ENCODE measurements around the gene SARS1. TPM values are rescaled to one million over a fixed set of nuclear protein-coding genes. Genes with fewer than 3 reads are reported as not detected.

Gene SARS1
- total RNA-seq, 3 donors from 2014 or later (not counting 1 experiment from before 2014, with no cell fraction given): 95.6 to 122 (median 106) TPM

GRCh38 chr1:109255678-109256077 lies 42.0 kb downstream of the SARS1 start:
- Histone ChIP-seq H3K36me3 (ENCODE audit: control insufficient read depth, insufficient read depth, low read length) (no peaks in the 10 kb centered on the region), H3K4me1 (ENCODE audit: control insufficient read depth, insufficient read depth, low read length) (peaks cover 12% of the 10 kb centered on the region), H3K27me3 (ENCODE audit: control insufficient read depth, insufficient read depth, low read length) (no peaks in the 10 kb centered on the region), H3K27ac (ENCODE audit: low read length) (no peak overlapping the region), H3K4me3 (ENCODE audit: low read length) (no peak overlapping the region), H3K9me3 (ENCODE audit: control insufficient read depth, insufficient read depth, low read length) (no peaks in the 10 kb centered on the region)
- TF ChIP-seq CTCF (IDR thresholded peaks at IDR 0.05): no peak
- H3K27me3 Mint-ChIP-seq (ENCODE audit: low read depth in 2 of 2): no peaks in the 10 kb centered on the region
- H3K36me3 Mint-ChIP-seq: no peaks in the 10 kb centered on the region
- H3K27ac Mint-ChIP-seq: no peak overlapping the region
- H3K9me3 Mint-ChIP-seq: no peaks in the 10 kb centered on the region
- 91% methylated on average over 5 of the region's 5 CpGs for WGBS (ENCODE audit: insufficient coverage)
- ATAC-seq (no peak), DNase-seq (no peak)
- H3K4me1 Mint-ChIP-seq: peaks cover 0 to 42% of the 10 kb centered on the region in 2 donors
- no peak overlapping the region for H3K4me3 Mint-ChIP-seq
- intact Hi-C loops (cut with micrococcal nuclease): no loop called here

DNA sequence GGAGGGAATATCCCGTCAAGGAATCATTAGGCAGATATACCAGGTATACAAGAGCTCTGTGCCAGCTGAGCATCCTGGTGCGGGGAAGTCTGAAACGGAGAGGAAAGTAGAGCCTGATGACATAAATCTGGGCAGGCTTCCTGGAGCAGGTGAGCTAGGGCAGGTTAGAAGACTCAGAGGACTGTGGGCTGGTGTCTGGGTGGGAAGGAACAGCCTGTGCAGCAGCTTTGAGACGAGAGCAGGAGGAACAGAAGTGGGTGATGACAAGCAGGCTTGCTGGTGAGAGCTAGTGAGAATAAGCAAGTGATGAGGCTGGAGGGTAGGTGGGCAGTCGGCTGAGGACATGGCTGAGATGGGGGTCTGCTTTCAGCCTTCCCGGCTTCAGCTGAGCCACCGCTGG lies 42.4 kb downstream of the SARS1 start:
- WGBS (ENCODE audit: insufficient coverage): 80% methylated on average over 7 of the region's 7 CpGs

DNA sequence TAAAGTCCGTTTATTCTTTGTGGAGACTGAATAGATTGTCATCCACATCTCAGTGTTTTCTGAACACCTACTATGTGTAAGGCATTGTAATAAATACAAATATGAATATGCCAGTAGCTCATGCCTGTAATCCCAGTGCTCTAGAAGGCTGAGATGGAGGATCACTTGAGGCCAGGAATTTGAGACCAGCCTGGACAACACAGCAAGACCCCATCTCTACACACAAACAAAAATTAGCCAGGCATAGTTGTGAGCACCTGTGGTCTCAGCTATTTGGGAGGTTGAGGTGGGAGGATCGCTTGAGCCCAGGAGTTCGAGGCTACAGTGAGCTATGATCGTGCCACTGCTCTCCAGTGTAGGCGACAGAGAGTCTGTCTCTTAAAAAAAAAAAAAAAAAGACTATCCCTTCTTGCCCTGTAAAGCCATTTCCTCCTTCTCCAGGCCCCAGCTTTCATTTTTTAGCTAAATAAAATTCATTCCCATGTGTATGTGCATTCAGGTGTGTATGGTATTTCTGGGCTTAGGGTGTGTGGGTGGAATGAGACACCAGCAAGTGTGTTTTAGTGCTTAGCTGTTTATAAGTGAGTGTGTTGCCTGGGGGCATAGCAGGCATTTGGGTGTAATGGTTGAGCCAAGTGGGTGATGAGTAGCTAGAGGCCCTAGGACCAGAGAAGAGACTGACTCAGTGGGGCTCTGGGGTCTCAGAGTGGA lies 43.4 kb downstream of the SARS1 start:
- no peaks in the 10 kb centered on the region for H3K27me3 ChIP-seq (ENCODE audit: control insufficient read depth, insufficient read depth, low read length)
- no peaks in the 10 kb centered on the region for H3K27me3 Mint-ChIP-seq (ENCODE audit: low read depth in 2 of 2)
- 82% methylated on average over 3 of the region's 5 CpGs for WGBS (ENCODE audit: insufficient coverage)
- H3K27ac ChIP-seq (ENCODE audit: low read length): no peak overlapping the region
- H3K9me3 ChIP-seq (ENCODE audit: control insufficient read depth, insufficient read depth, low read length): no peaks in the 10 kb centered on the region
- H3K4me1 Mint-ChIP-seq: peaks cover 0 to 38% of the 10 kb centered on the region in 2 donors
- no peaks in the 10 kb centered on the region for H3K9me3 Mint-ChIP-seq
- no peak overlapping the region for H3K4me3 Mint-ChIP-seq
- H3K36me3 ChIP-seq (ENCODE audit: control insufficient read depth, insufficient read depth, low read length): no peaks in the 10 kb centered on the region
- TF ChIP-seq CTCF (IDR thresholded peaks at IDR 0.05): no peak
- no peaks in the 10 kb centered on the region for H3K36me3 Mint-ChIP-seq
- intact Hi-C loops (cut with micrococcal nuclease): no loop called here
- no peak overlapping the region for H3K4me3 ChIP-seq (ENCODE audit: low read length)
- H3K27ac Mint-ChIP-seq: no peak overlapping the region
- DNase-seq (no peak), ATAC-seq (no peak)
- H3K4me1 ChIP-seq (ENCODE audit: control insufficient read depth, insufficient read depth, low read length): peaks cover 12% of the 10 kb centered on the region

More for the DNA sequence above, 42.4 kb downstream of the SARS1 start:
- ATAC-seq (no peak), DNase-seq (no peak)
- Histone ChIP-seq H3K36me3 (ENCODE audit: control insufficient read depth, insufficient read depth, low read length) (no peaks in the 10 kb centered on the region), H3K27me3 (ENCODE audit: control insufficient read depth, insufficient read depth, low read length) (no peaks in the 10 kb centered on the region), H3K9me3 (ENCODE audit: control insufficient read depth, insufficient read depth, low read length) (no peaks in the 10 kb centered on the region), H3K4me1 (ENCODE audit: control insufficient read depth, insufficient read depth, low read length) (peaks cover 12% of the 10 kb centered on the region), H3K4me3 (ENCODE audit: low read length) (no peak overlapping the region), H3K27ac (ENCODE audit: low read length) (no peak overlapping the region)
- intact Hi-C loops (cut with micrococcal nuclease): no loop called here
- H3K36me3 Mint-ChIP-seq: no peaks in the 10 kb centered on the region
- peaks cover 0 to 38% of the 10 kb centered on the region in 2 donors for H3K4me1 Mint-ChIP-seq
- no peak for TF ChIP-seq CTCF (IDR thresholded peaks at IDR 0.05)
- H3K4me3 Mint-ChIP-seq: no peak overlapping the region
- no peak overlapping the region for H3K27ac Mint-ChIP-seq
- H3K9me3 Mint-ChIP-seq: no peaks in the 10 kb centered on the region
- H3K27me3 Mint-ChIP-seq (ENCODE audit: low read depth in 2 of 2): no peaks in the 10 kb centered on the region

Data from natural killer cell (primary cell).